Naive thymus-derived CD8-positive, alpha-beta T cell (primary cell): Measurements from ENCODE around the gene RNF121. TPM values are rescaled to one million over a fixed set of nuclear protein-coding genes. Genes with fewer than 3 reads are reported as not detected.

Experiments used
- ATAC-seq, 2 donors: fragments of 150-1000 bp; cut with Tn5 transposase in 1 of 2; sonication (Bioruptor Pico), chemical (Tn5 transposase) in 1 of 2; 1 replicate in 1 of 2; 2 replicates in 1 of 2; pipeline ENCODE4 v1.10.0; 2021; ENCODE audit warnings: mild to moderate bottlenecking in 2 of 2, moderate library complexity in 2 of 2
- POLR2A ChIA-PET: fragments of 350-600 bp; sonication (Branson Sonifier 250); formaldehyde crosslinking; loops from one replicate; lab custom pipeline; 2021; ENCODE audit warnings: antibody characterized with exemption; lab: Charles Lee
- DNase-seq, 10 donors: peaks; one replicate each; pipeline versions ENCODE4 v3.0.0 to v3.0.0-alpha.2; 2020 to 2022
- H3K27ac Mint-ChIP-seq, 10 donors: one replicate each; pipeline ENCODE4 v1.8.0; 2020 to 2022; ENCODE audit warnings: mild to moderate bottlenecking in 10 of 10, mixed read lengths in 10 of 10, moderate library complexity in 4 of 10, inconsistent platforms in 1 of 10
- H3K27me3 Mint-ChIP-seq, 5 donors: one replicate each; pipeline ENCODE4 v1.8.0; 2021 to 2022; ENCODE audit warnings: mixed read lengths in 5 of 5
- H3K36me3 Mint-ChIP-seq, 3 donors: one replicate each; pipeline ENCODE4 v1.8.0; 2020 to 2022; ENCODE audit warnings: mixed read lengths in 3 of 3, mild to moderate bottlenecking in 2 of 3, inconsistent platforms in 1 of 3
- H3K4me1 Mint-ChIP-seq, 4 donors: one replicate each; pipeline ENCODE4 v1.8.0; 2021 to 2022; ENCODE audit warnings: mixed read lengths in 4 of 4
- H3K4me3 Mint-ChIP-seq, 10 donors: one replicate each; pipeline ENCODE4 v1.8.0; 2020 to 2022; ENCODE audit warnings: mild to moderate bottlenecking in 10 of 10, mixed read lengths in 10 of 10, moderate library complexity in 6 of 10, inconsistent platforms in 1 of 10
- H3K9me3 Mint-ChIP-seq, 9 donors: one replicate each; pipeline ENCODE4 v1.8.0; 2020 to 2022; ENCODE audit warnings: mixed read lengths in 9 of 9, mild to moderate bottlenecking in 3 of 9, inconsistent platforms in 1 of 9, moderate library complexity in 1 of 9
- polyA plus RNA-seq, 3 donors: library from polyadenylated mRNA; unstranded; fragments of 300-500 nt; fragmentation: Illumina TruSeq; gene quantifications; one replicate each; pipeline ENCODE4 v1.2.3, GENCODE V29; 2021
- total RNA-seq, 8 experiments: library from RNA in 2 of 8; stranded (reverse) in 2 of 8; gene quantifications; one replicate each; pipeline ENCODE4 v1.2.3 and lab custom pipeline; 2021 to 2026

Gene RNF121
- total and polyA plus RNA-seq, 5 experiments from 2014 or later: 5.7 to 32.0 (median 9.4) TPM

DNA sequence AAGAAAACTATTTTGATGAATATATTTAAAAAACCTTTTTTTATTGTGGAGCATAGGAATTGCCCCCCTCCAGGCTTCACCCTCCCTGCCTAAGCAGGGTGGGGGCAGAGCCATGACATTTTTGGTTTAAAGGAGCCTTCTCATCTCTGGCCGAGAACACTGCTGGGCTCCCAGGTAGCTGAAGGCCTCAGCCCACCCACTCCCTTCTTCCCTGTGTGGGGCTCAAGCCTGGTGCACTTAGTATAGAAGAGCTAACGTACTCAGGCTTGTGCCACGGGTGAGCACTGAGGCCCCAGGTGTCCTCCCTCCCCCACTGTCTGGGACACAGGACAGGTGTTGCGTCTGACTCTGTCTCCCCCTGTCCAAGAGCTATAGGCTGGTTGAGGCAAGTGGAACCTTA, 67.7 kb downstream of the RNF121 start:
- POLR2A ChIA-PET: no interaction called here
- peaks cover 0 to 15% (median 0%) of the 10 kb centered on the region in 3 donors for H3K36me3 Mint-ChIP-seq
- peak overlapping the region in 2 of 10 donors; percentile 25 to 52 for H3K27ac Mint-ChIP-seq
- ATAC-seq: no peak
- H3K27me3 Mint-ChIP-seq: no peaks in the 10 kb centered on the region
- DNase-seq: no peak
- peaks cover 19 to 56% (median 26%) of the 10 kb centered on the region in 4 donors for H3K4me1 Mint-ChIP-seq
- H3K9me3 Mint-ChIP-seq: no peaks in the 10 kb centered on the region
- peak overlapping the region in 1 of 10 donors; percentile 38 for H3K4me3 Mint-ChIP-seq

DNA sequence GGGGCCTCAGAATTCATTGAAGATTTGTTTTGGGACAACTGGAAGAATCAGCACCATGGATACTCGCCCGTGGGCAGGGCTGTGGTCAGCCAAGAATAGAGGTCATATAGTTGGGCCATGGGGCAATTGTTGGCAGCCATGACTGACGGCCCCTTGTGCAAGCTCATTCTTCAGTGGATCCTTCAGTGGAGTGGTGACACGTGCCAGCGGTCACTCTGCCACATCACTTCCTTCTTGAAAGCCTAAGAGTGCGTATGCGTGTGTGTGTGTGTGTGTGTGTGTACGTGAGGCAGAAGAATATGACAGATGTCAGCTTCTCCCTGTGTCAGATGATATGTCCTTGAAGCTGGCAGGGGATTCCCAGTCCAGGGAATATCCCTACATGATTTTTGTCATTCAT, 68.1 kb downstream of the RNF121 start:
- Mint-ChIP-seq H3K9me3 (no peaks in the 10 kb centered on the region), H3K27ac (peak overlapping the region in 2 of 10 donors; percentile 25 to 52), H3K27me3 (no peaks in the 10 kb centered on the region), H3K4me3 (peak overlapping the region in 1 of 10 donors; percentile 38), H3K36me3 (peaks cover 0 to 16% (median 0%) of the 10 kb centered on the region in 3 donors), H3K4me1 (peaks cover 21 to 55% (median 29%) of the 10 kb centered on the region in 4 donors)
- DNase-seq: peak in 1 of 10 donors; percentile 10
- no peak for ATAC-seq
- POLR2A ChIA-PET: no interaction called here

DNA sequence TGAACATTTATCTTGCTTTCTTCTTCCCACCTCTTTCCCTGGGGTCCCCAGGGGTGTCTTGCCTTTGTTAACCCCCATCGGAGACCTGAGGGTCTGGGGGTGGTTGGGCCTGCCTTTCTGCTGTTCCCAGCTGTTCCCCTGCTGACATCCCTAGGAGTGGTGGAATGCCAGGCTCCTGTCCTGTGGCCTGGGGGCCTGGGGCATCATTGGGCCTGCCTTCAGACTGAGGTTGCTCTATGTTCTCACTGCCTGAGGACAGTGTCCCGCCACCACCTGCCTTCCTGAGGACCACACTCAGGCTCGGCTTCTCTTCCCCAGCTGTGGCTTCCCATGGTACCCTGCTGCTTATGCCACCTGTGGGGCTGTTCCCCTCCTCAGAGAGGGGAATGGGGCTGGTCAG, 68.7 kb downstream of the RNF121 start:
- peaks cover 2 to 22% (median 3%) of the 10 kb centered on the region in 3 donors for H3K36me3 Mint-ChIP-seq
- no peak for ATAC-seq
- POLR2A ChIA-PET: interaction anchor here (1.4 kb wide), 1 partner anchor 69 kb away, joined by 4 read pairs; the partner anchor contains the start of genes RNF121 and XNDC1N

DNA sequence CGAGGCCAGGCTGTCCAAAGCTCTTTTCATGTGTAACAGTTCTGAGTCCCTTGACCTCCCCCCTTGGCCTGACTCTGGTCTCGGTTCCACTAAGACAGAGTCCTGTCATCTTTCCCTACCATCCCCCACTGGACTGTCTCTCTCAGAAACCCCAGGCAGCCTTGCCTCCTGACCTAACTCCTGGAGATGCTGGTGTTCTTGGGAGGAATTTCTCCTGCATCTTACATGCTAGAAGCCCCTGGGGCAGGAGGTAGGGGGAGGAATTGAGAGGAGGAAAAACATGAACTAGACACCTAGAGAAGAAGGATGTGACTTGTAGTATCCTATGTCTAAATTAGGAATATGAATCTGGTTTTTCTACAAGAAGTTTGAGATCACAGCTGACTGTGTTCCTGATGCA, 69.2 kb downstream of the RNF121 start:
- peaks cover 3 to 23% (median 4%) of the 10 kb centered on the region in 3 donors for H3K36me3 Mint-ChIP-seq
- peak overlapping the region in 7 of 10 donors; percentile 12 to 96 (median 92) for H3K4me3 Mint-ChIP-seq
- peaks cover 26 to 48% (median 36%) of the 10 kb centered on the region in 4 donors for H3K4me1 Mint-ChIP-seq
- no peak for DNase-seq
- POLR2A ChIA-PET: interaction anchor here (1.4 kb wide), 1 partner anchor 69 kb away, joined by 4 read pairs; the partner anchor contains the start of genes RNF121 and XNDC1N
- ATAC-seq: no peak
- H3K27me3 Mint-ChIP-seq: no peaks in the 10 kb centered on the region
- H3K9me3 Mint-ChIP-seq: no peaks in the 10 kb centered on the region
- H3K27ac Mint-ChIP-seq: peak overlapping the region; percentile 95 to 99 (median 98)

More for the DNA sequence above, 68.7 kb downstream of the RNF121 start:
- no peak overlapping the region for H3K4me3 Mint-ChIP-seq
- H3K4me1 Mint-ChIP-seq: peaks cover 26 to 51% (median 35%) of the 10 kb centered on the region in 4 donors
- DNase-seq: no peak
- no peaks in the 10 kb centered on the region for H3K27me3 Mint-ChIP-seq
- no peak overlapping the region for H3K27ac Mint-ChIP-seq
- no peaks in the 10 kb centered on the region for H3K9me3 Mint-ChIP-seq

DNA sequence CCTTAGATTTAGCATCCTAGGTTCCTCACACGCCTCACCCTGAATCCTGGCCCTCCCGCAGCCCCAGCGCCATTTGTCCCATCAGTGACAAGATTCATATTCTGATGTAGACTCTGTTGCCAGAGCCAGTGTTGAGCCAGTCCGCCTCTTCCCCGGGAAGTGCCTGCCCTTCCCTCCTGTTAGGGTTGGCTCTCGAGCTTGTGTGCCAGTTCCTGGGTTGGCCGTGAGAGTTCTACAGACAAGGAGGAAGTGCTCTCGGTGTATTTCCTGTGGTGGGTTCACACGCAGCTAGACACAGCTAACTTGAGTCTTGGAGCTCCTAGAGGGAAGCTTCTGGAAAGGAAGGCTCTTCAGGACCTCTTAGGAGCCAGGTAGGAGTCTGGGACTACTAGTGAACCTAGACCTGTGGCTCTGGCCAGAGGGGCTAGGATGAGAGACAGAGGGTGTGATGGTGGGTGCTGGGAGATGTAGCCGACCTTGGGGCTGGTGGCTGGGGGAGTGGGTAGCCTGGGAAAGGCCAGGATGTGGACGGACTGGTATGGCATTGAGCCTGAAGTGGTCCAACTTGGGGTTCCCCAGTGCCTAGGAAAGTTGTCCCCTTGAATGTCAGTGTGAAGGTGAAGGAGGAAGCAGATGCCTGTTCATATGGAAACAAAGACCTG, 69.9 kb downstream of the RNF121 start, which contains the start of gene IL18BP:
IL18BP (plus strand) TSS at position 261 of the 662 bp plus-strand sequence. CDS start 1,076 bp downstream, outside the sequence.
- Mint-ChIP-seq H3K4me1 (peaks cover 26 to 43% (median 39%) of the 10 kb centered on the region in 4 donors), H3K27ac (peak within 1 kb of the TSS; percentile 95 to 99 (median 98)), H3K4me3 (peak within 1 kb of the TSS; percentile 85 to 96 (median 92)), H3K27me3 (no peaks in the 10 kb centered on the region), H3K36me3 (peaks cover 3 to 26% (median 4%) of the 10 kb centered on the region in 3 donors), H3K9me3 (no peaks in the 10 kb centered on the region)
- ATAC-seq: peak; percentile 76 to 92
- DNase-seq: peak in 7 of 10 donors; percentile 7 to 44 (median 25)
- POLR2A ChIA-PET: interaction anchor here (0.7 to 1.4 kb wide), 3 partner anchors 22 to 70 kb away, joined by 3 to 4 read pairs (median 3); partner anchors contain the start of genes RNF121 and XNDC1N

DNA sequence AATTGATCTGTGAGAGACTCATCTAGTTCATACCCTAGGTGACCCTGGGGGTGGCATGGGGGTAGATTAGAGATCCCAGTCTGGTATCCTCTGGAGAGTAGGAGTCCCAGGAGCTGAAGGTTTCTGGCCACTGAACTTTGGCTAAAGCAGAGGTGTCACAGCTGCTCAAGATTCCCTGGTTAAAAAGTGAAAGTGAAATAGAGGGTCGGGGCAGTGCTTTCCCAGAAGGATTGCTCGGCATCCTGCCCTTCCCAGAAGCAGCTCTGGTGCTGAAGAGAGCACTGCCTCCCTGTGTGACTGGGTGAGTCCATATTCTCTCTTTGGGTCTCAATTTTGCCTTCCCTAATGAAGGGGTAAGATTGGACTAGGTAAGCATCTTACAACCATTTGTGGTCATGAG, 70.5 kb downstream of the RNF121 start:
- DNase-seq: no peak
- Mint-ChIP-seq H3K4me3 (peak overlapping the region; percentile 85 to 96 (median 92)), H3K4me1 (peaks cover 26 to 49% (median 39%) of the 10 kb centered on the region in 4 donors), H3K9me3 (no peaks in the 10 kb centered on the region), H3K27me3 (no peaks in the 10 kb centered on the region), H3K27ac (peak overlapping the region; percentile 95 to 99 (median 98)), H3K36me3 (peaks cover 4 to 30% (median 7%) of the 10 kb centered on the region in 3 donors)
- POLR2A ChIA-PET: interaction anchor here (0.7 to 1.3 kb wide), 4 partner anchors 16 to 41 kb away, joined by 3 read pairs; no protein-coding TSS in a partner anchor
- no peak for ATAC-seq

DNA sequence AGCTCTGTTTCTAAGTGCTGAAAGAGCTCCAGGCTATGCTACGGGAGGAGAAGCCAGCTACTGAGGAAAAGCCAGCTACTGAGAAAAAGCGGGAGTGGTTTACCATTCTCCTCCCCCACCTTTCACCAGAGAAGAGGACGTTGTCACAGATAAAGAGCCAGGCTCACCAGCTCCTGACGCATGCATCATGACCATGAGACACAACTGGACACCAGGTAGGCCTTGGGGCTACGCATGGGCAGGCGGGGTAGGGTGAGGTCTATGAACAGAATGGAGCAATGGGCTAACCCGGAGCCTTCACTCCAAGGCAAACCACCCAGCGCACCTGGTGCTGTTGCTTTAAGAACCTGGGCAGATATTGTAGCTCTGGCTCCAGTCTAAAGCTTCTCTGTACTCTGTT, 71.0 kb downstream of the RNF121 start:
- H3K9me3 Mint-ChIP-seq: no peaks in the 10 kb centered on the region
- DNase-seq (no peak), ATAC-seq (no peak)
- peak overlapping the region; percentile 95 to 99 (median 98) for H3K27ac Mint-ChIP-seq
- H3K4me3 Mint-ChIP-seq: peak overlapping the region; percentile 85 to 96 (median 92)
- H3K27me3 Mint-ChIP-seq: no peaks in the 10 kb centered on the region
- H3K36me3 Mint-ChIP-seq: peaks cover 4 to 34% (median 7%) of the 10 kb centered on the region in 3 donors
- H3K4me1 Mint-ChIP-seq: peaks cover 24 to 49% (median 37%) of the 10 kb centered on the region in 4 donors
- POLR2A ChIA-PET: interaction anchor here (0.8 to 1.3 kb wide), 5 partner anchors 15 to 102 kb away, joined by 3 to 4 read pairs (median 3); no protein-coding TSS in a partner anchor

DNA sequence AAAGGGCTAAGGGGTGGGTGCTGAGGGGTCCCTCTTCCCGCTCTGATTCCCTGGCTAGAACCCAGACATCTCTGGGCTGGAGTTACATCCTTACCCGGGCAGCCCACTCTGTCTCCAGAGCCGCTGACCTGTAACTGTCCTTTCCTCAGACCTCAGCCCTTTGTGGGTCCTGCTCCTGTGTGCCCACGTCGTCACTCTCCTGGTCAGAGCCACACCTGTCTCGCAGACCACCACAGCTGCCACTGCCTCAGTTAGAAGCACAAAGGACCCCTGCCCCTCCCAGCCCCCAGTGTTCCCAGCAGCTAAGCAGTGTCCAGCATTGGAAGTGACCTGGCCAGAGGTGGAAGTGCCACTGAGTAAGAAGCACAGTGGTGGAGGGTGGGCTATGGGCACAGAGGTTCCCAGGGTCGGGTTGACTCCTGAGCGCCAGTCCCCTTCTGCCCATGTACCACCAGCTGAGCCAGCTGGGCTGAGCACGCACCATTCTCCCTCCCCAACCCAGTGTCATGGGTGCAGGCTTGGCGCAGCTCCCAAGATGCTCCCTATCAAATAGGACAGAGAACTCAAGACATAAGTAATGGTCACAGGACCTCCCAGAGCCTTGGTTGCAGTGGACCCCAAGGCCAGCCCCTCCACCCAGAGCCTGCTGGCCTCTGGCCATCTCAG, 71.5 kb downstream of the RNF121 start:
- POLR2A ChIA-PET: interaction anchor here (0.6 to 1.3 kb wide), 7 partner anchors 14 to 102 kb away, joined by 3 to 7 read pairs (median 4); no protein-coding TSS in a partner anchor
- H3K27me3 Mint-ChIP-seq: no peaks in the 10 kb centered on the region
- H3K36me3 Mint-ChIP-seq: peaks cover 4 to 38% (median 7%) of the 10 kb centered on the region in 3 donors
- peak overlapping the region in 8 of 10 donors; percentile 24 to 99 (median 82) for H3K27ac Mint-ChIP-seq
- H3K4me3 Mint-ChIP-seq: peak overlapping the region in 3 of 10 donors; percentile 18 to 94 (median 89)
- H3K4me1 Mint-ChIP-seq: peaks cover 24 to 49% (median 37%) of the 10 kb centered on the region in 4 donors
- H3K9me3 Mint-ChIP-seq: no peaks in the 10 kb centered on the region
- DNase-seq (no peak), ATAC-seq (no peak)

DNA sequence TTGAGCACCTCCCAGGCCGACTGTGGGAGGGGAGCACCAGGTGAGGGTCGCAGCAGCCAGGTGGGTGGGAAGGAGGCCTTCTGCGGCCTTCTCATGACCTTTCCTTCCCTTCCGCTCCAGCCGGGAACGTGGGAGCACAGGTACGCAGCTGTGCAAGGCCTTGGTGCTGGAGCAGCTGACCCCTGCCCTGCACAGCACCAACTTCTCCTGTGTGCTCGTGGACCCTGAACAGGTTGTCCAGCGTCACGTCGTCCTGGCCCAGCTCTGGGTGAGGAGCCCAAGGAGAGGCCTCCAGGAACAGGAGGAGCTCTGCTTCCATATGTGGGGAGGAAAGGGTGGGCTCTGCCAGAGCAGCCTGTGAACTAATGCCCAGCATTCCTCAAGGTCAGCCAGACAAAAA, 72.4 kb downstream of the RNF121 start:
- peak overlapping the region in 3 of 10 donors; percentile 21 to 78 (median 53) for H3K27ac Mint-ChIP-seq
- no peaks in the 10 kb centered on the region for H3K27me3 Mint-ChIP-seq
- peak overlapping the region in 1 of 10 donors; percentile 1 for H3K4me3 Mint-ChIP-seq
- no peak for ATAC-seq
- H3K9me3 Mint-ChIP-seq: no peaks in the 10 kb centered on the region
- peaks cover 26 to 49% (median 37%) of the 10 kb centered on the region in 4 donors for H3K4me1 Mint-ChIP-seq
- POLR2A ChIA-PET: interaction anchor here (0.6 to 1.3 kb wide), 3 partner anchors 15 to 39 kb away, joined by 4 to 7 read pairs (median 5); no protein-coding TSS in a partner anchor
- DNase-seq: no peak
- peaks cover 4 to 48% (median 9%) of the 10 kb centered on the region in 3 donors for H3K36me3 Mint-ChIP-seq

DNA sequence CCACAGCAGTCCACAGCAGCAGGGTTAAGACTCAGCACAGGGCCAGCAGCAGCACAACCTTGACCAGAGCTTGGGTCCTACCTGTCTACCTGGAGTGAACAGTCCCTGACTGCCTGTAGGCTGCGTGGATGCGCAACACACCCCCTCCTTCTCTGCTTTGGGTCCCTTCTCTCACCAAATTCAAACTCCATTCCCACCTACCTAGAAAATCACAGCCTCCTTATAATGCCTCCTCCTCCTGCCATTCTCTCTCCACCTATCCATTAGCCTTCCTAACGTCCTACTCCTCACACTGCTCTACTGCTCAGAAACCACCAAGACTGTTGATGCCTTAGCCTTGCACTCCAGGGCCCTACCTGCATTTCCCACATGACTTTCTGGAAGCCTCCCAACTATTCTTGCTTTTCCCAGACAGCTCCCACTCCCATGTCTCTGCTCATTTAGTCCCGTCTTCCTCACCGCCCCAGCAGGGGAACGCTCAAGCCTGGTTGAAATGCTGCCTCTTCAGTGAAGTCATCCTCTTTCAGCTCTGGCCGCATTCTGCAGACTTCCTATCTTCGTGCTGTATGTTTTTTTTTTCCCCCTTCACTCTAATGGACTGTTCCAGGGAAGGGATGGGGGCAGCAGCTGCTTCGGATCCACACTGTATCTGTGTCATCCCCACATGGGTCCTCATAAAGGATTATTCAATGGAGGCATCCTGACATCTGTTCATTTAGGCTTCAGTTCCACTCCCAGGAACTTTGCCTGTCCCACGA, 73.2 kb downstream of the RNF121 start:
- peak overlapping the region in 2 of 10 donors; percentile 17 to 34 for H3K4me3 Mint-ChIP-seq
- POLR2A ChIA-PET: interaction anchor here (1.2 kb wide), 1 partner anchor 80 kb away, joined by 3 read pairs; no protein-coding TSS in a partner anchor
- H3K27me3 Mint-ChIP-seq: no peaks in the 10 kb centered on the region
- H3K9me3 Mint-ChIP-seq: no peaks in the 10 kb centered on the region
- peaks cover 26 to 49% (median 35%) of the 10 kb centered on the region in 4 donors for H3K4me1 Mint-ChIP-seq
- peak overlapping the region in 9 of 10 donors; percentile 5 to 87 (median 76) for H3K27ac Mint-ChIP-seq
- DNase-seq (no peak), ATAC-seq (no peak)
- H3K36me3 Mint-ChIP-seq: peaks cover 4 to 55% (median 9%) of the 10 kb centered on the region in 3 donors
